ENCODE results near the gene CEP170. TPM values are rescaled to one million over a fixed set of nuclear protein-coding genes. Genes with fewer than 3 reads are reported as not detected.

Gene CEP170
- polyA plus RNA-seq, 3 donors, result 13.7 to 44.5 (median 17.4) TPM

DNA sequence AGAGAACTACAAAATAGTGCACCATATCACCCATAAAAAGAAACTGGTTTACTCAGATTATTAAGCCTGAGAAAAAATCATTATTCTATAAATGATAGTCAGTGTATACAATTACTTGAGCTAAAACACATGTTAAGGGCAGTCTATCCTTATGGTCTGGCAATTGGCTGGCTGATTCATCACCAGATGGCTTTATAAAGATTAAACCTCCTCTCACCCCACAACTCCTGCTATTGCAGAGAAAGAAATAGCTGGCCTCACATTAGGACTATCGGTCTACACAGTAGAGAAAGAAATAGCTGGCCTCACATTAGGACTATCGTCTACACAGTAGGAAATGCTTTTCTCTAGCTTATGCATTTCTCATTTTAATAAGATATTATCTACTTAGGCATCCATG is 21.2 kb downstream of the CEP170 start:
- H3K27me3 Mint-ChIP-seq (ENCODE audit: low read depth in 3 of 3), result peaks cover 0 to 2% (median 0%) of the 10 kb centered on the region in 3 donors
- TF ChIP-seq, protein P1, sequence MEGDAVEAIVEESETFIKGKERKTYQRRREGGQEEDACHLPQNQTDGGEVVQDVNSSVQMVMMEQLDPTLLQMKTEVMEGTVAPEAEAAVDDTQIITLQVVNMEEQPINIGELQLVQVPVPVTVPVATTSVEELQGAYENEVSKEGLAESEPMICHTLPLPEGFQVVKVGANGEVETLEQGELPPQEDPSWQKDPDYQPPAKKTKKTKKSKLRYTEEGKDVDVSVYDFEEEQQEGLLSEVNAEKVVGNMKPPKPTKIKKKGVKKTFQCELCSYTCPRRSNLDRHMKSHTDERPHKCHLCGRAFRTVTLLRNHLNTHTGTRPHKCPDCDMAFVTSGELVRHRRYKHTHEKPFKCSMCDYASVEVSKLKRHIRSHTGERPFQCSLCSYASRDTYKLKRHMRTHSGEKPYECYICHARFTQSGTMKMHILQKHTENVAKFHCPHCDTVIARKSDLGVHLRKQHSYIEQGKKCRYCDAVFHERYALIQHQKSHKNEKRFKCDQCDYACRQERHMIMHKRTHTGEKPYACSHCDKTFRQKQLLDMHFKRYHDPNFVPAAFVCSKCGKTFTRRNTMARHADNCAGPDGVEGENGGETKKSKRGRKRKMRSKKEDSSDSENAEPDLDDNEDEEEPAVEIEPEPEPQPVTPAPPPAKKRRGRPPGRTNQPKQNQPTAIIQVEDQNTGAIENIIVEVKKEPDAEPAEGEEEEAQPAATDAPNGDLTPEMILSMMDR (IDR thresholded peaks at IDR 0.05), result no peak
- Histone ChIP-seq H3K79me2 (ENCODE audit: insufficient read depth, low read length) (peaks cover 100% of the 10 kb centered on the region), H4K20me1 (ENCODE audit: insufficient read depth, low read length) (peaks cover 58% of the 10 kb centered on the region), H3K27ac (ENCODE audit: low read depth in 1 of 2, low read length in 2 of 2) (no peak overlapping the region), H3K4me1 (ENCODE audit: control insufficient read depth in 1 of 2, insufficient read depth in 2 of 2, low read length in 2 of 2) (no peaks in the 10 kb centered on the region), H3K4me2 (replicated peaks; ENCODE audit: extremely low read depth, low read length, poor library complexity, severe bottlenecking) (no peak overlapping the region), H3K9me3 (replicated peaks in 1 of 2; ENCODE audit: control insufficient read depth in 1 of 2, insufficient read depth in 1 of 2, low read length in 2 of 2) (peaks cover 16 to 36% of the 10 kb centered on the region in 2 donors), H3K36me3 (replicated peaks in 1 of 2; ENCODE audit: control insufficient read depth in 1 of 2, insufficient read depth in 2 of 2, low read length in 2 of 2) (peaks cover 11 to 64% of the 10 kb centered on the region in 2 donors), H3K4me3 (replicated peaks in 1 of 3; ENCODE audit: low read depth in 2 of 3, low read length in 3 of 3) (no peak overlapping the region), H2AFZ (ENCODE audit: insufficient read depth, low read depth, low read length, poor library complexity, severe bottlenecking) (no peak overlapping the region), H3K27me3 (ENCODE audit: control insufficient read depth in 2 of 2, insufficient read depth in 2 of 2, low read length in 2 of 2) (no peaks in the 10 kb centered on the region), H3K9ac (ENCODE audit: insufficient read depth, low read length, poor library complexity, severe bottlenecking) (no peak overlapping the region)
- no CpG with 5 or more reads among the region's 2 CpGs for WGBS (ENCODE audit: insufficient coverage)
- intact Hi-C loops (cut with micrococcal nuclease), result no loop called here
- H3K36me3 Mint-ChIP-seq, result peaks cover 44 to 60% of the 10 kb centered on the region in 2 donors
- H3K4me3 Mint-ChIP-seq, result no peak overlapping the region
- H3K27ac Mint-ChIP-seq, result no peak overlapping the region
- peaks cover 3% of the 10 kb centered on the region for H3K4me1 Mint-ChIP-seq
- DNase-seq, result no peak
- H3K9me3 Mint-ChIP-seq, result peaks cover 20 to 37% (median 35%) of the 10 kb centered on the region in 7 donors

DNA sequence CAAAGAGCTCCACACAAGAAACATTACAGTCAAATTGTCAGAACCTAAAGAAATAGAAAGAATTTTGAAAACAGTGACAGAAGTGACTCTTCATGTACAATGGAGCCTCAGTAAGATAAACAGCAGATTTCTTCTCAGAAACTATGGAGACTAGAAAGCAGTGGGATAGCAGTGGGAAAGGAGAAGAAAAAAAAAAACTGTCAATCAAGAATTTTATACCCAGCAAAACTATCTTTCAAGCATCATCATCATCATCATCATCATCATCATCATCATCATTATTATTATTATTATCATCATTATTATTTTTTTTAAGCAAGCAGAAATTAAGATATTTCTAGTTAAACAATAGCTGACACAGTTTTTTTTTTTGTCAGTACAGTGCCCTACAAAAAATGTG is 24.2 kb downstream of the CEP170 start:
- H3K79me2 ChIP-seq (ENCODE audit: insufficient read depth, low read length), result peaks cover 98% of the 10 kb centered on the region
- TF ChIP-seq, protein P1 (IDR thresholded peaks at IDR 0.05), result no peak
- no peak overlapping the region for H2AFZ ChIP-seq (ENCODE audit: insufficient read depth, low read depth, low read length, poor library complexity, severe bottlenecking)
- no peak overlapping the region for H3K9ac ChIP-seq (ENCODE audit: insufficient read depth, low read length, poor library complexity, severe bottlenecking)
- peaks cover 20 to 37% (median 36%) of the 10 kb centered on the region in 7 donors for H3K9me3 Mint-ChIP-seq
- intact Hi-C loops (cut with micrococcal nuclease), result no loop called here
- no peaks in the 10 kb centered on the region for H3K27me3 Mint-ChIP-seq (ENCODE audit: low read depth in 3 of 3)
- no peak overlapping the region for H3K4me3 Mint-ChIP-seq
- no peak overlapping the region for H3K27ac ChIP-seq (ENCODE audit: low read depth in 1 of 2, low read length in 2 of 2)
- peaks cover 53% of the 10 kb centered on the region for H4K20me1 ChIP-seq (ENCODE audit: insufficient read depth, low read length)
- peaks cover 17 to 36% of the 10 kb centered on the region in 2 donors for H3K9me3 ChIP-seq (replicated peaks in 1 of 2; ENCODE audit: control insufficient read depth in 1 of 2, insufficient read depth in 1 of 2, low read length in 2 of 2)
- no peak overlapping the region for H3K4me3 ChIP-seq (replicated peaks in 1 of 3; ENCODE audit: low read depth in 2 of 3, low read length in 3 of 3)
- H3K4me1 ChIP-seq (ENCODE audit: control insufficient read depth in 1 of 2, insufficient read depth in 2 of 2, low read length in 2 of 2), result no peaks in the 10 kb centered on the region
- peaks cover 5% of the 10 kb centered on the region for H3K4me1 Mint-ChIP-seq
- DNase-seq, result no peak
- H3K36me3 Mint-ChIP-seq, result peaks cover 34 to 51% of the 10 kb centered on the region in 2 donors
- H3K27me3 ChIP-seq (ENCODE audit: control insufficient read depth in 2 of 2, insufficient read depth in 2 of 2, low read length in 2 of 2), result no peaks in the 10 kb centered on the region
- no peak overlapping the region for H3K27ac Mint-ChIP-seq
- H3K36me3 ChIP-seq (replicated peaks in 1 of 2; ENCODE audit: control insufficient read depth in 1 of 2, insufficient read depth in 2 of 2, low read length in 2 of 2), result peaks cover 3 to 55% of the 10 kb centered on the region in 2 donors
- no peak overlapping the region for H3K4me2 ChIP-seq (replicated peaks; ENCODE audit: extremely low read depth, low read length, poor library complexity, severe bottlenecking)
